ENCODE results near the gene CD247.

Gene CD247

DNA sequence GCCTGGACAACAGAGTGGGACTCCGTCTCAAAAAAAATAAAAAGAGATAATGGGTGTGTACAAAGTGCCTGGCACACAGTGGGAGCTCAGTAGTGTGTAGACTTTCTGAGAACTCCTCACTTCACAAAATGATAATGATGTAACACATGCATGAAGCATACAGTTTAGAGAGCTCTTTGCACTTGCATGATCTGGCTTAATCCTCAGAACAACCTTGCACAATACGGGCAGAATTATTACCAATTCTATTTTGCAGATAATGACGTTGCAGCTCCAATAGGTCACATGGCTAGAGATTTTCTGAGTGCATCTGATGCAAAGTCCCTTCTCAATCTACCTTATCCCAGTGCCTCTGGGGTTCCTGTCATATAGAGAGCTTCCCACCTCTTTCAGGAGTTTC, 71.4 kb downstream of the CD247 start:
- H3K36me3 ChIP-seq (ENCODE audit: insufficient read depth, low read length): peaks cover 15% of the 10 kb centered on the region; the same call in 1 of the 2 replicates
- H4K20me1 ChIP-seq (ENCODE audit: insufficient read depth, low read length, poor library complexity, severe bottlenecking): peaks cover 24% of the 10 kb centered on the region
- H3K4me2 ChIP-seq (ENCODE audit: low read depth, low read length, poor library complexity, severe bottlenecking): no peak overlapping the region
- H3K4me3 ChIP-seq (ENCODE audit: low read length, poor library complexity, severe bottlenecking): no peak overlapping the region
- no peak overlapping the region for H2AFZ ChIP-seq (ENCODE audit: low read length)
- H3K79me2 ChIP-seq (ENCODE audit: insufficient read depth, low read length): peaks cover 26% of the 10 kb centered on the region; the same call in 1 of the 2 replicates
- no peaks in the 10 kb centered on the region for H3K27me3 ChIP-seq (ENCODE audit: insufficient read depth, low read length, poor library complexity, severe bottlenecking)
- peaks cover 13% of the 10 kb centered on the region for H3K4me1 ChIP-seq (ENCODE audit: insufficient read depth, low read length, poor library complexity, severe bottlenecking)
- H3K9me3 ChIP-seq (ENCODE audit: insufficient read depth, low read depth, low read length): no peaks in the 10 kb centered on the region
- no peaks in the 10 kb centered on the region for H3K9me2 ChIP-seq (replicated peaks; ENCODE audit: low read depth, low read length)
- no peaks in the 10 kb centered on the region; the same call in 1 of the 2 replicates for H3F3A ChIP-seq (ENCODE audit: low read depth)
- TF ChIP-seq, protein P1, sequence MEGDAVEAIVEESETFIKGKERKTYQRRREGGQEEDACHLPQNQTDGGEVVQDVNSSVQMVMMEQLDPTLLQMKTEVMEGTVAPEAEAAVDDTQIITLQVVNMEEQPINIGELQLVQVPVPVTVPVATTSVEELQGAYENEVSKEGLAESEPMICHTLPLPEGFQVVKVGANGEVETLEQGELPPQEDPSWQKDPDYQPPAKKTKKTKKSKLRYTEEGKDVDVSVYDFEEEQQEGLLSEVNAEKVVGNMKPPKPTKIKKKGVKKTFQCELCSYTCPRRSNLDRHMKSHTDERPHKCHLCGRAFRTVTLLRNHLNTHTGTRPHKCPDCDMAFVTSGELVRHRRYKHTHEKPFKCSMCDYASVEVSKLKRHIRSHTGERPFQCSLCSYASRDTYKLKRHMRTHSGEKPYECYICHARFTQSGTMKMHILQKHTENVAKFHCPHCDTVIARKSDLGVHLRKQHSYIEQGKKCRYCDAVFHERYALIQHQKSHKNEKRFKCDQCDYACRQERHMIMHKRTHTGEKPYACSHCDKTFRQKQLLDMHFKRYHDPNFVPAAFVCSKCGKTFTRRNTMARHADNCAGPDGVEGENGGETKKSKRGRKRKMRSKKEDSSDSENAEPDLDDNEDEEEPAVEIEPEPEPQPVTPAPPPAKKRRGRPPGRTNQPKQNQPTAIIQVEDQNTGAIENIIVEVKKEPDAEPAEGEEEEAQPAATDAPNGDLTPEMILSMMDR (conservative IDR thresholded peaks at IDR 0.05; ENCODE audit: low read length): no peak
- no peak for TF ChIP-seq EZH2phosphoT487 (IDR thresholded peaks at IDR 0.05; ENCODE audit: borderline replicate concordance)
- no peak overlapping the region for H3K9ac ChIP-seq (ENCODE audit: low read depth, low read length, poor library complexity, severe bottlenecking)

DNA sequence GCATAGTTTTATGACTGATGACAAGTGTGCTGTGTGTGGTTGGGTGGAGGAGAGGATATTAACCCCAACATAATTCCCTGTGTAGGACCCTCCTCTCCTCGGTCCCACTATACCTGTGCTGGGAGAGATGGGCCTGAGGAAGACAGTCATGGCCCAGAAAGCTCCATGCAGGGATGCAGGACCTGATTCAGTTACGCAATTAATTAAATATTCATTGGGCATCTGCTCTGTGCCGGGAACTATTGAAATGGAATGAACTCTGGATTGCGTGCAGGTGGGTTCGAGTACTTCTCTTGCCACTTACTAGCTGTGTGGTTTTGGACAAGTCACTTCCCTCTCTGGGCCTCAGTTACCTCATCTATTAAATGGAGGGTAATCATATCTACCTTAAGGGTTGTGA, 74.6 kb downstream of the CD247 start:
- Histone ChIP-seq H3K79me2 (ENCODE audit: insufficient read depth, low read length) (peaks cover 25% of the 10 kb centered on the region; the same call in 1 of the 2 replicates), H3F3A (ENCODE audit: low read depth) (no peaks in the 10 kb centered on the region; the same call in 1 of the 2 replicates), H3K27me3 (ENCODE audit: insufficient read depth, low read length, poor library complexity, severe bottlenecking) (no peaks in the 10 kb centered on the region), H3K36me3 (ENCODE audit: insufficient read depth, low read length) (peaks cover 41% of the 10 kb centered on the region; the same call in 1 of the 2 replicates), H3K9me2 (replicated peaks; ENCODE audit: low read depth, low read length) (no peaks in the 10 kb centered on the region), H3K9me3 (ENCODE audit: insufficient read depth, low read depth, low read length) (no peaks in the 10 kb centered on the region), H3K4me2 (ENCODE audit: low read depth, low read length, poor library complexity, severe bottlenecking) (no peak overlapping the region), H3K4me3 (ENCODE audit: low read length, poor library complexity, severe bottlenecking) (no peak overlapping the region), H3K9ac (ENCODE audit: low read depth, low read length, poor library complexity, severe bottlenecking) (no peak overlapping the region), H4K20me1 (ENCODE audit: insufficient read depth, low read length, poor library complexity, severe bottlenecking) (peaks cover 31% of the 10 kb centered on the region), H2AFZ (ENCODE audit: low read length) (no peak overlapping the region), H3K4me1 (ENCODE audit: insufficient read depth, low read length, poor library complexity, severe bottlenecking) (peaks cover 13% of the 10 kb centered on the region)
- TF ChIP-seq, protein P1 (conservative IDR thresholded peaks at IDR 0.05; ENCODE audit: low read length): no peak
- TF ChIP-seq EZH2phosphoT487 (IDR thresholded peaks at IDR 0.05; ENCODE audit: borderline replicate concordance): no peak

- H3K9me2 ChIP-seq (replicated peaks; ENCODE audit: low read depth, low read length): no peaks in the 10 kb centered on the region
- H3F3A ChIP-seq (ENCODE audit: low read depth): no peaks in the 10 kb centered on the region; the same call in 1 of the 2 replicates
- peaks cover 7% of the 10 kb centered on the region for H3K4me1 ChIP-seq (ENCODE audit: insufficient read depth, low read length, poor library complexity, severe bottlenecking)
- H3K79me2 ChIP-seq (ENCODE audit: insufficient read depth, low read length): peaks cover 25% of the 10 kb centered on the region; the same call in 1 of the 2 replicates
- no peak overlapping the region for H3K4me3 ChIP-seq (ENCODE audit: low read length, poor library complexity, severe bottlenecking)
- H2AFZ ChIP-seq (ENCODE audit: low read length): no peak overlapping the region
- TF ChIP-seq, protein P1 (conservative IDR thresholded peaks at IDR 0.05; ENCODE audit: low read length): no peak
- no peak for TF ChIP-seq EZH2phosphoT487 (IDR thresholded peaks at IDR 0.05; ENCODE audit: borderline replicate concordance)
- H3K36me3 ChIP-seq (ENCODE audit: insufficient read depth, low read length): peaks cover 48% of the 10 kb centered on the region; the same call in 1 of the 2 replicates
- no peaks in the 10 kb centered on the region for H3K9me3 ChIP-seq (ENCODE audit: insufficient read depth, low read depth, low read length)
- no peak overlapping the region for H3K9ac ChIP-seq (ENCODE audit: low read depth, low read length, poor library complexity, severe bottlenecking)
- H3K27me3 ChIP-seq (ENCODE audit: insufficient read depth, low read length, poor library complexity, severe bottlenecking): no peaks in the 10 kb centered on the region
- peaks cover 26% of the 10 kb centered on the region for H4K20me1 ChIP-seq (ENCODE audit: insufficient read depth, low read length, poor library complexity, severe bottlenecking)
- no peak overlapping the region for H3K4me2 ChIP-seq (ENCODE audit: low read depth, low read length, poor library complexity, severe bottlenecking)
Measured at GRCh38 chr1:167442854-167443565, 75.3 kb downstream of the CD247 start.
